Activated CD8-positive, alpha-beta T cell treated with anti-CD3 and anti-CD28 coated beads for 36 hours (primary cell): ENCODE measurements around the gene MDP1. TPM values are rescaled to one million over a fixed set of nuclear protein-coding genes. Genes with fewer than 3 reads are reported as not detected.
"Not testable (repeated sequence)": the region's sequence is repeated elsewhere in the genome, so short reads cannot be mapped to it uniquely, and the experiment has no call there.

Source experiments
- ATAC-seq: fragments of 200-7000 bp; cut with Tn5 transposase; one replicate; pipeline ENCODE4 v1.10.0; 2021; ENCODE audit warnings: mild to moderate bottlenecking, moderate library complexity
- CTCF ChIA-PET: fragments of 350-600 bp; sonication (Branson Sonifier 250); formaldehyde crosslinking; loops from one replicate; lab custom pipeline; 2021; ENCODE audit warnings: antibody characterized with exemption; lab: Charles Lee
- POLR2A ChIA-PET: fragments of 350-600 bp; sonication (Branson Sonifier 250); formaldehyde crosslinking; loops from one replicate; lab custom pipeline; 2021; ENCODE audit warnings: antibody characterized with exemption; lab: Charles Lee
- DNase-seq: peaks from one replicate; pipeline ENCODE4 v3.0.0-alpha.2; 2020
- H3K27ac Mint-ChIP-seq: one replicate; pipeline ENCODE4 v1.8.0; 2021; ENCODE audit warnings: mild to moderate bottlenecking, mixed read lengths
- H3K27me3 Mint-ChIP-seq: one replicate; pipeline ENCODE4 v1.8.0; 2021; ENCODE audit warnings: mixed read lengths
- H3K36me3 Mint-ChIP-seq: one replicate; pipeline ENCODE4 v1.8.0; 2021; ENCODE audit warnings: low read depth, mixed read lengths
- H3K4me1 Mint-ChIP-seq: one replicate; pipeline ENCODE4 v1.8.0; 2021; ENCODE audit warnings: low read depth, mixed read lengths
- H3K4me3 Mint-ChIP-seq: one replicate; pipeline ENCODE4 v1.8.0; 2021; ENCODE audit warnings: mild to moderate bottlenecking, moderate library complexity, mixed read lengths
- H3K9me3 Mint-ChIP-seq: one replicate; pipeline ENCODE4 v1.8.0; 2021; ENCODE audit warnings: mixed read lengths
- CTCF ChIP-seq: fragments of 200-600 bp; IDR thresholded peaks from one replicate; pipeline ENCODE4 v1.8.0; 2022; ENCODE audit warnings: antibody characterized with exemption, mild to moderate bottlenecking
- intact Hi-C: fragments of 100-400 bp; cut with micrococcal nuclease; formaldehyde crosslinking; loops from one replicate; pipeline ENCODE4 v1.10.0; 2022
- total RNA-seq, 2 experiments: library from RNA; stranded (reverse); gene quantifications; one replicate each; pipeline ENCODE4 v1.2.3, GENCODE V29; 2021

MDP1 gene
- total RNA-seq, 2 experiments from 2014 or later, result 11.2 to 11.3 TPM

DNA sequence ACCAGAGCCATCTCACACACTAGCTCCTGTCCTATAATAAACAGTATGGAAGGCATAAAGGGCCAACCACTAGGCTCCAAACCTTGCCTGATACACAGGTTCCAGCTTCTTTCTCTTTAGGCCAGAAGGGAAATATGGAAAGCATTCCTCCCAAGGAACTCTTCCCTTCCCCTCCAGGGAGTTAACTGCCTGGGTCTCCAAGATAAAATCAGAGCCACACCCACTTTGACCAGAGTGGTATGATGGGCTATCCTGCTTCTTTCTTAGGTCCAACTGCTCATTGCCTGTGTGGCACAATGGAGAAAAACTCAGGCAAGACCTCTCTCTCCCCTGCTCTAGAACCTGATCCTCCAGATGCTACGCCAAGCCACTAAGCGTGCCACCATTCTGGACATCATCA, 8.2 kb downstream of the MDP1 start:
- POLR2A ChIA-PET, result interaction anchor here (1.0 to 8.5 kb wide), 5 partner anchors 8 to 52 kb away, joined by 3 to 58 read pairs (median 5); partner anchors contain the start of genes MDP1 and TM9SF1
- peak overlapping the region; percentile 60 for H3K27ac Mint-ChIP-seq
- no peaks in the 10 kb centered on the region for H3K27me3 Mint-ChIP-seq
- no peak for TF ChIP-seq CTCF
- H3K9me3 Mint-ChIP-seq, result peaks cover 5% of the 10 kb centered on the region
- ATAC-seq (no peak), DNase-seq (no peak)
- H3K4me3 Mint-ChIP-seq, result no peak overlapping the region
- CTCF ChIA-PET, result interaction anchor here (1.6 kb wide), 1 partner anchor 101 kb away, joined by 5 read pairs; no protein-coding TSS in a partner anchor
- peaks cover 50% of the 10 kb centered on the region for H3K4me1 Mint-ChIP-seq
- peaks cover 73% of the 10 kb centered on the region for H3K36me3 Mint-ChIP-seq
- intact Hi-C loops, result no loop called here

DNA sequence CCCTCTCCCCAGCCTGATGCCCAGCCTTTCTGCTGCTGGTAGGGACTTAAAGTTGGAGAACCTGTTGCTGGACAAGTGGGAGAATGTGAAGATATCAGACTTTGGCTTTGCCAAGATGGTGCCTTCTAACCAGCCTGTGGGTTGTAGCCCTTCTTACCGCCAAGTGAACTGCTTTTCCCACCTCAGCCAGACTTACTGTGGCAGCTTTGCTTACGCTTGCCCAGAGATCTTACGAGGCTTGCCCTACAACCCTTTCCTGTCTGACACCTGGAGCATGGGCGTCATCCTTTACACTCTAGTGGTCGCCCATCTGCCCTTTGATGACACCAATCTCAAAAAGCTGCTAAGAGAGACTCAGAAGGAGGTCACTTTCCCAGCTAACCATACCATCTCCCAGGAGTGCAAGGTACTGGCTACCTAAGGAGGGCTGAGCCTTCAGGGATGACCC, 8.7 kb downstream of the MDP1 start:
- H3K27me3 Mint-ChIP-seq, result no peaks in the 10 kb centered on the region
- H3K9me3 Mint-ChIP-seq, result peaks cover 8% of the 10 kb centered on the region
- peak overlapping the region; percentile 60 for H3K27ac Mint-ChIP-seq
- no peak for TF ChIP-seq CTCF
- H3K4me3 Mint-ChIP-seq, result no peak overlapping the region
- ChIA-PET POLR2A (interaction anchor here (0.8 to 8.5 kb wide), 6 partner anchors 9 to 51 kb away, joined by 3 to 58 read pairs (median 4); partner anchors contain the start of genes MDP1 and TM9SF1), CTCF (interaction anchor here (1.6 kb wide), 1 partner anchor 101 kb away, joined by 5 read pairs; no protein-coding TSS in a partner anchor)
- no peak for DNase-seq
- H3K4me1 Mint-ChIP-seq, result peaks cover 50% of the 10 kb centered on the region
- H3K36me3 Mint-ChIP-seq, result peaks cover 76% of the 10 kb centered on the region
- intact Hi-C loops, result no loop called here
- ATAC-seq, result peak; percentile 30

- no peak for ATAC-seq
- H3K4me3 Mint-ChIP-seq, result no peak overlapping the region
- peaks cover 76% of the 10 kb centered on the region for H3K36me3 Mint-ChIP-seq
These were observed 9.4 kb downstream of the MDP1 start for GRCh38 chr14:24206260-24207103.

GRCh38 chr14:24204163-24205146, 11.4 kb downstream of the MDP1 start:
- ATAC-seq, result no peak
- no peak for DNase-seq
- no peak for TF ChIP-seq CTCF
- Mint-ChIP-seq H3K36me3 (peaks cover 77% of the 10 kb centered on the region), H3K27ac (peak overlapping the region; percentile 7), H3K27me3 (no peaks in the 10 kb centered on the region), H3K4me3 (no peak overlapping the region), H3K9me3 (peaks cover 13% of the 10 kb centered on the region), H3K4me1 (peaks cover 44% of the 10 kb centered on the region)
- ChIA-PET POLR2A (interaction anchor here (1.0 to 8.5 kb wide), 5 partner anchors 9 to 227 kb away, joined by 3 to 58 read pairs (median 4); partner anchors contain the start of genes CHMP4A, IRF9, MDP1 and TM9SF1), CTCF (interaction anchor here (1.8 kb wide), 2 partner anchors 44 to 103 kb away, joined by 4 to 5 read pairs; partner anchors contain the start of gene CIDEB)
- intact Hi-C loops, result no loop called here

More at GRCh38 chr14:24206260-24207103, 9.4 kb downstream of the MDP1 start:
- H3K4me1 Mint-ChIP-seq, result peaks cover 45% of the 10 kb centered on the region
- intact Hi-C loops, result no loop called here
- no peaks in the 10 kb centered on the region for H3K27me3 Mint-ChIP-seq
- CTCF ChIA-PET, result interaction anchor here (1.3 to 1.6 kb wide), 2 partner anchors 101 to 102 kb away, joined by 3 to 5 read pairs; no protein-coding TSS in a partner anchor
- no peak for DNase-seq
- no peak for TF ChIP-seq CTCF
- H3K27ac Mint-ChIP-seq, result peak overlapping the region; percentile 60
- peaks cover 11% of the 10 kb centered on the region for H3K9me3 Mint-ChIP-seq
- POLR2A ChIA-PET, result interaction anchor here (0.8 to 8.5 kb wide), 8 partner anchors 10 to 51 kb away, joined by 3 to 58 read pairs (median 5); partner anchors contain the start of genes IRF9, MDP1 and TM9SF1

GRCh38 chr14:24203249-24203886, 12.5 kb downstream of the MDP1 start:
- intact Hi-C loops, H3K27ac Mint-ChIP-seq, DNase-seq, H3K4me3 Mint-ChIP-seq, ATAC-seq, H3K27me3 Mint-ChIP-seq: not testable (repeated sequence)
- ChIA-PET CTCF (interaction anchor here (1.1 to 1.8 kb wide), 3 partner anchors 43 to 104 kb away, joined by 3 to 5 read pairs (median 4); partner anchors contain the start of gene CIDEB), POLR2A (interaction anchor here (1.0 to 8.5 kb wide), 4 partner anchors 8 to 42 kb away, joined by 3 to 58 read pairs (median 4); partner anchors contain the start of genes CHMP4A, IRF9 and TM9SF1)
- Mint-ChIP-seq H3K4me1 (peaks cover 53% of the 10 kb centered on the region), H3K36me3 (peaks cover 82% of the 10 kb centered on the region), H3K9me3 (peaks cover 17% of the 10 kb centered on the region)

GRCh38 chr14:24202538-24202937, 13.3 kb downstream of the MDP1 start:
- intact Hi-C loops, DNase-seq, H3K27ac Mint-ChIP-seq, H3K4me3 Mint-ChIP-seq, ATAC-seq, H3K27me3 Mint-ChIP-seq: not testable (repeated sequence)
- peaks cover 76% of the 10 kb centered on the region for H3K36me3 Mint-ChIP-seq
- ChIA-PET POLR2A (interaction anchor here (1.0 kb wide), 1 partner anchor 11 kb away, joined by 3 read pairs; the partner anchor contains the start of gene CHMP4A), CTCF (interaction anchor here (1.1 to 1.8 kb wide), 3 partner anchors 42 to 105 kb away, joined by 3 to 5 read pairs (median 4); partner anchors contain the start of gene CIDEB)
- peaks cover 17% of the 10 kb centered on the region for H3K9me3 Mint-ChIP-seq
- H3K4me1 Mint-ChIP-seq, result peaks cover 49% of the 10 kb centered on the region
